Upper lobe of right lung (tissue), 1 donor: ENCODE data around the gene BCKDHA. TPM values are rescaled to one million over a fixed set of nuclear protein-coding genes. Genes with fewer than 3 reads are reported as not detected.

ENCODE experiments used
- ATAC-seq: fragments of 200-7000 bp; cut with Tn5 transposase; one replicate; pipeline ENCODE4 v1.9.1; 2020; ENCODE audit warnings: mild to moderate bottlenecking, moderate library complexity
- DNase-seq: peaks from one replicate; pipeline ENCODE4 v3.0.0-alpha.2; 2020
- H3K27ac ChIP-seq: fragments of 200-600 bp; one replicate; pipeline ENCODE4 v1.8.0; 2022
- H3K27me3 ChIP-seq: fragments of 200-600 bp; one replicate; pipeline ENCODE4 v1.8.0; 2022; ENCODE audit warnings: mild to moderate bottlenecking
- H3K36me3 ChIP-seq: fragments of 200-600 bp; one replicate; pipeline ENCODE4 v1.8.0; 2022
- H3K4me1 ChIP-seq: fragments of 200-600 bp; one replicate; pipeline ENCODE4 v1.8.0; 2022
- H3K4me3 ChIP-seq: fragments of 200-600 bp; one replicate; pipeline ENCODE4 v1.8.0; 2022; ENCODE audit warnings: mild to moderate bottlenecking
- H3K9me3 ChIP-seq: fragments of 200-600 bp; one replicate; pipeline ENCODE4 v1.8.0; 2022
- CTCF ChIP-seq: fragments of 200-600 bp; IDR thresholded peaks from one replicate; pipeline ENCODE4 v1.8.0; 2022; ENCODE audit warnings: antibody characterized with exemption
- intact Hi-C: fragments of 100-400 bp; cut with DNase I; formaldehyde crosslinking; loops from one replicate; pipeline ENCODE4 v1.11.0; 2022
- total RNA-seq: library from RNA; stranded (reverse); fragmentation: NEBNext Ultra II Directional; extraction: Animal tissue kit (Norgen Biotek cat#: 25700); gene quantifications from one replicate; pipeline ENCODE4 v1.2.1, GENCODE V29; 2021
- donor health status: DM: no; HTN: yes; CAD: no; lungs with severe emphysema.

Gene BCKDHA
- total RNA-seq, 1 donor from 2014 or later = 15.0 TPM

DNA sequence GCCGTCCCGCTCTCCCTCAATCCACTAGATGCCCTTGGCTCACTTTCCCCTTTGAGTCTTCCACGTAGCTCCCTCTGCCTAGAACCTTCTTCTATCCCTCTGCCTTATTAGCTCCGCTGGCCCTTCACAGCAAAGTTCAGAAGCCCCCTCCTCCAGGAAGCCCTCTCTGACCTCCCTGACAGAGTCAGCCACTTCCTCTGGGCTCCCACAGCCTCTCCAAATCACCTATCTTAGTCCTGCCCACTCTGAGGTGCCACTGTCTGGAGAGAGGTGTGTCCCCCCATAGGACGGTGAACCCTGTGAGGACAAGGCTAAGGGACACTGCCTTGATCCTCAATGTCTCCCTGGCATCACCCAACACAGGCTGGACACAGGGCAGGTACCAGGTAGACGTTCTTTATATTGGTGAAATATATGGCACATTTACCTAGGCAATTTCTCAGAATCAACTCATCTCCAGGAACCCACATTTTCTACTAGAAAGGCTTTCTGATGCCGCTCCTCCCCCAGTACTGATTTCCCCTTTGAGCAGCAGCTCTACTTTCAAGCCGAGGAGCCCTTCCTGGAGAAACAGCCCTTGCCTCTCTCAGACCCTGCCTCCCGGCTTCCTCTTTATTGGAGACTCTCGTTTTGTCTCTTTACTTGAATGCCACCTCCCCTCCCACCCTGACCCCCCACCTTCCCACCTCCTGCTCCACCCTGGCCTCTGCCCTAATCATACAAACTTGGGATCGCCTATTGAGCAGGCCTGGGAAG lies 40.5 kb upstream of the BCKDHA start:
- no peaks in the 10 kb centered on the region for H3K9me3 ChIP-seq
- H3K27me3 ChIP-seq = no peaks in the 10 kb centered on the region
- intact Hi-C loops = no loop called here
- no peak for TF ChIP-seq CTCF
- peak overlapping the region; percentile 1 for H3K27ac ChIP-seq
- no peak for ATAC-seq
- peaks cover 19% of the 10 kb centered on the region for H3K4me1 ChIP-seq
- no peak for DNase-seq
- H3K36me3 ChIP-seq = no peaks in the 10 kb centered on the region
- H3K4me3 ChIP-seq = no peak overlapping the region

- H3K4me1 ChIP-seq = peaks cover 19% of the 10 kb centered on the region
- H3K27me3 ChIP-seq = no peaks in the 10 kb centered on the region
- H3K4me3 ChIP-seq = no peak overlapping the region
- no peaks in the 10 kb centered on the region for H3K36me3 ChIP-seq
- DNase-seq (no peak), ATAC-seq (no peak)
- no peak for TF ChIP-seq CTCF
- intact Hi-C loops = no loop called here
- no peak overlapping the region for H3K27ac ChIP-seq
- H3K9me3 ChIP-seq = no peaks in the 10 kb centered on the region
Measured at GRCh38 chr19:41357746-41358145, 39.9 kb upstream of the BCKDHA start.

DNA sequence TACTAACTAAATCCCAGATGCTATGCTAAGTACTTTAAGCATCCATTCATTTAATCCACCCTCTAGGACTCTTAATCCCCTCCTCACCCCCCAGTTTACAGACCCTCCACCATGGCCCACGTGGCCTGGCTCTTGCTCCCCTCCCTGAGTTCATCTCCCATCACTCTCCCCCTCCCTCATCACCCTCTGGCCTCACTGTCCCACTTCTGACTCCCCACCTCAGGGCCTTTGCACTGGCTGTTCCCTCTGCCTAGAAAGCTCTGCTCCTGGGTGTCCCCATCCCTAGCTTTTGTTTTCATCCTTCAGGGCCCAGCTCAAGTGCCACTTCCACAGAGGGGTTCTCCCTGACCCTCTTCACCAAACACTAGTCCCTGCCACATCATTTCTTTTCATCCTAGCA lies 37.9 kb upstream of the BCKDHA start:
- no peak for DNase-seq
- intact Hi-C loops = no loop called here

GRCh38 chr19:41362143-41362847 lies 35.3 kb upstream of the BCKDHA start:
- intact Hi-C loops = no loop called here
- peaks cover 13% of the 10 kb centered on the region for H3K4me1 ChIP-seq
- H3K4me3 ChIP-seq = no peak overlapping the region
- no peak for DNase-seq
- peak; percentile 8 for ATAC-seq
- no peaks in the 10 kb centered on the region for H3K27me3 ChIP-seq
- no peaks in the 10 kb centered on the region for H3K36me3 ChIP-seq
- no peaks in the 10 kb centered on the region for H3K9me3 ChIP-seq
- H3K27ac ChIP-seq = peak overlapping the region; percentile 99
- TF ChIP-seq CTCF = no peak

More for the DNA sequence above, 37.9 kb upstream of the BCKDHA start:
- no peaks in the 10 kb centered on the region for H3K36me3 ChIP-seq
- no peaks in the 10 kb centered on the region for H3K27me3 ChIP-seq
- no peak for ATAC-seq
- H3K4me1 ChIP-seq = peaks cover 17% of the 10 kb centered on the region
- H3K4me3 ChIP-seq = no peak overlapping the region
- H3K27ac ChIP-seq = no peak overlapping the region
- no peaks in the 10 kb centered on the region for H3K9me3 ChIP-seq
- TF ChIP-seq CTCF = no peak

DNA sequence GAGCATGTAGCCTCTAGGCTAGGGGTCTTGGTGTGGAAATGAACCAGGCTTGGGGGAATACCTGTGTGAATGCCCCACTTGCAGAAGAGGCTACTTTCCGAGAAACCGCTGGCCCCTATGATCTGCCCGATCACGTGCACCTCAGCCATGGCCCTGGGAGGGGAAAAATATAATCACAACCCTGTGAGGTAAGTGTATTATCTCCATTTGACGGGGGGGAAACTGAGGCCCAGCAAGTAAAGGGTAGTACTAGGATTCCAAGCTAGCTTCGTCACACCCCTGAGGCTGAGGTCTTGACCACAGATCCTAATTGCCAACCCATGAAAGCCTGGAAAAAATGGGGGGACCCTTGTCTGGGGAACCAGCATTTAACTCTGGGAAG lies 34.3 kb upstream of the BCKDHA start:
- Histone ChIP-seq H3K36me3 (no peaks in the 10 kb centered on the region), H3K4me3 (peak overlapping the region; percentile 72), H3K27me3 (no peaks in the 10 kb centered on the region), H3K4me1 (peaks cover 19% of the 10 kb centered on the region), H3K9me3 (no peaks in the 10 kb centered on the region), H3K27ac (peak overlapping the region; percentile 99)
- intact Hi-C loops = no loop called here
- TF ChIP-seq CTCF = no peak
- no peak for ATAC-seq
- DNase-seq = no peak
